Measurements from ENCODE around the gene OSBPL8.
"Not testable (repeated sequence)": the region's sequence is repeated elsewhere in the genome, so short reads cannot be mapped to it uniquely, and the experiment has no call there.

The OSBPL8 gene

DNA sequence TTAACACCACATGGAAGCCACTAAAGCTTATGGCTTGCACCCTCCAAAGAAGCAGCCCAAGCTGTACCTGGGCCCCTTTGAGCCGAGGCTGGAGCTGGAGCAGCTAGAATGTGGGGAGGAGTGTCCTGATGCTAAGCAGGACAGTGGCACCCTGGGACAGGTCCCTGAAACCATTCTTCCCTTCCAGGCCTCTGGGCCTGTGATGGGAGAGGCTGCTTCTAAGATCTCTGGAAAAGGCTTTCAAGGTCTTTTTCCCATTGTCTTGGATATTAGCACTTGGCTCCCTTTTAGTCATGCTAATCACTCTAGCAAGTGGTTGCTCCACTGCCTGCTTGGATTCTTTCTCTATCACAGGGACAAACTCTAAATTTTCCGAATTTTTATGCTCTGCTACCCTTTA is 40.9 kb downstream of the OSBPL8 start:
- H3K14ac ChIP-seq (ENCODE audit: low read length) = no peak overlapping the region
- no peak overlapping the region for H4K91ac ChIP-seq (ENCODE audit: low read depth, low read length, poor library complexity)
- no peak overlapping the region for H2BK12ac ChIP-seq (ENCODE audit: low read length)
- no peak for DNase-seq (ENCODE audit: low spot score)
- H3K36me3 ChIP-seq (replicated peaks in 1 of 2; ENCODE audit: control insufficient read depth in 2 of 2, insufficient read depth in 2 of 2, low read length in 2 of 2) = peaks cover 7 to 16% of the 10 kb centered on the region in 2 donors
- no peak overlapping the region for H3K23ac ChIP-seq (ENCODE audit: low read depth, low read length, poor library complexity)
- no peak overlapping the region for H2AK5ac ChIP-seq (ENCODE audit: low read depth, low read length)
- H3K9ac ChIP-seq (ENCODE audit: low read depth, low read length, poor library complexity) = no peak overlapping the region
- H3K27me3 ChIP-seq (ENCODE audit: control insufficient read depth in 3 of 3, insufficient read depth in 3 of 3, low read depth in 1 of 3, low read length in 3 of 3) = no peaks in the 10 kb centered on the region
- H2BK15ac ChIP-seq (ENCODE audit: low read length) = no peak overlapping the region
- H3K4me3 ChIP-seq (ENCODE audit: low read length in 2 of 2) = no peak overlapping the region
- H3K18ac ChIP-seq (ENCODE audit: low read length) = no peak overlapping the region
- H3K4me1 ChIP-seq (ENCODE audit: control insufficient read depth in 2 of 2, insufficient read depth in 1 of 2, low read depth in 1 of 2, low read length in 2 of 2) = no peaks in the 10 kb centered on the region
- peaks cover 12 to 50% of the 10 kb centered on the region in 2 donors for H3K9me3 ChIP-seq (replicated peaks in 1 of 2; ENCODE audit: control insufficient read depth in 2 of 2, insufficient read depth in 1 of 2, low read depth in 1 of 2, low read length in 2 of 2)
- no peak overlapping the region for H3K27ac ChIP-seq (replicated peaks; ENCODE audit: low read length)
- H2BK5ac ChIP-seq (ENCODE audit: low read length) = no peak overlapping the region
- no CpG with 5 or more reads among the region's 2 CpGs for WGBS, 2 donors (ENCODE audit: extremely low coverage in 2 of 2, insufficient read length in 2 of 2, insufficient replicate concordance in 1 of 2)
- H4K8ac ChIP-seq (ENCODE audit: low read depth, low read length) = no peak overlapping the region
- no peak overlapping the region for H3K4me2 ChIP-seq (ENCODE audit: insufficient read depth, low read length, poor library complexity, severe bottlenecking)
- no peak overlapping the region for H3K4ac ChIP-seq (ENCODE audit: low read length)
- H2AFZ ChIP-seq (ENCODE audit: low read length) = no peak overlapping the region
- H3K79me1 ChIP-seq (ENCODE audit: low read depth, low read length) = peaks cover 4% of the 10 kb centered on the region
- H2BK120ac ChIP-seq (ENCODE audit: low read depth, low read length) = no peak overlapping the region

DNA sequence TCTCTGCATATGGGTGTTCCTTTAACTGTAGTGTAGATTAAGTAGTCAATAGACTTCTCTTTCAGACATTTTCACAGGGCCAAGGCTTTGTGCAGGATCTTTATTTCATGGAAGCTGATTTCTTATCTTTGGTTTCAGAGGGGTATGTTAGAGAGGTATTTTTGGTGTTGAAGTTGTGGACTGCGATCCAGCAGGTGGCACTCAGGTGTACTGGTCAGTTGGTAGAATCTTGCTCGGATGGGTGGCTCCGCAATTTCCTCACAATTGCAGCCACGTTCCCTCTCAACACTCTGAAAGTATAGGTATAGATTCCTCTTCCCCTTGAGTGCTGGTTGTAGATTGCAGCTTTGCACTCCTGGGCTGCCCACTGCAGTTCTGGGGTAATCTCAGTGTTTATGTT is 44.3 kb downstream of the OSBPL8 start:
- WGBS, 2 donors (ENCODE audit: extremely low coverage in 2 of 2, insufficient read length in 2 of 2, insufficient replicate concordance in 1 of 2) = no CpG with 5 or more reads among the region's 4 CpGs
- H3K27ac ChIP-seq (replicated peaks; ENCODE audit: low read length) = no peak overlapping the region

DNA sequence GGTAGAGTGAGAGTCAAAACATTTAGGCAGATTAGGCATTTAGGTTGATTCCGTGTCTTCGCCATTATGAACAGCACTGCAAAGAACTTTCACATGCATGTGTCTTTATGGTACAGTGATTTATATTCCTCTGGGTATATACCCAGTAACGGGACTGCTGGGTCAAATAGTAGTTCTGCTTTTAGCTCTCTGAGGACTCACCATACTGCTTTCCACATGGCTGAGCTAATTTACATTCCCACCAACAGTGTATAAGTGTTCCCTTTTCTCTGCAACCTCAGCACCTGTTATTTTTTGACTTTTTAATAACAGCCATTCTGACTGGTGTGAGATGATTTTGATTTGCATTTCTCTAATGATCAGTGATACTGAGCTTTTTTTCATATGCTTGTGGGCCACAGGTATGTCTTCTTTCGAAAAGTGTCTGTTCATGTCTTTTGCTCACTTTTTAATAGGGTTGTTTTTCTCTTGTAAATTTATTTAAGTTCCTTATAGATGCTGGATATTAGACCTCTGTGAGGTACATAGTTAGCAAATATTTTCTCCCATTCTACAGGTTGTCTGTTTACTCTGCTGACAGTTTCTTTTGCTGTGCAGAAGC is 48.4 kb downstream of the OSBPL8 start:
- no CpG with 5 or more reads among the region's 4 CpGs for WGBS, 2 donors (ENCODE audit: extremely low coverage in 2 of 2, insufficient read length in 2 of 2, insufficient replicate concordance in 1 of 2)

More for the DNA sequence above, 44.3 kb downstream of the OSBPL8 start:
- Histone ChIP-seq H3K36me3 (replicated peaks in 1 of 2; ENCODE audit: control insufficient read depth in 2 of 2, insufficient read depth in 2 of 2, low read length in 2 of 2) (peaks cover 7 to 12% of the 10 kb centered on the region in 2 donors), H3K4ac (ENCODE audit: low read length) (no peak overlapping the region), H3K79me1 (ENCODE audit: low read depth, low read length) (peaks cover 4% of the 10 kb centered on the region), H3K4me2 (ENCODE audit: insufficient read depth, low read length, poor library complexity, severe bottlenecking) (no peak overlapping the region), H2BK5ac (ENCODE audit: low read length) (no peak overlapping the region), H3K27me3 (ENCODE audit: control insufficient read depth in 3 of 3, insufficient read depth in 3 of 3, low read depth in 1 of 3, low read length in 3 of 3) (no peaks in the 10 kb centered on the region), H2AK5ac (ENCODE audit: low read depth, low read length) (no peak overlapping the region), H2BK120ac (ENCODE audit: low read depth, low read length) (no peak overlapping the region), H3K23ac (ENCODE audit: low read depth, low read length, poor library complexity) (no peak overlapping the region), H4K91ac (ENCODE audit: low read depth, low read length, poor library complexity) (no peak overlapping the region), H3K9ac (ENCODE audit: low read depth, low read length, poor library complexity) (no peak overlapping the region), H3K14ac (ENCODE audit: low read length) (no peak overlapping the region), H2BK15ac (ENCODE audit: low read length) (no peak overlapping the region), H3K4me1 (ENCODE audit: control insufficient read depth in 2 of 2, insufficient read depth in 1 of 2, low read depth in 1 of 2, low read length in 2 of 2) (no peaks in the 10 kb centered on the region), H4K8ac (ENCODE audit: low read depth, low read length) (no peak overlapping the region), H3K4me3 (ENCODE audit: low read length in 2 of 2) (no peak overlapping the region), H2AFZ (ENCODE audit: low read length) (no peak overlapping the region), H3K18ac (ENCODE audit: low read length) (no peak overlapping the region), H3K9me3 (replicated peaks in 1 of 2; ENCODE audit: control insufficient read depth in 2 of 2, insufficient read depth in 1 of 2, low read depth in 1 of 2, low read length in 2 of 2) (peaks cover 10 to 36% of the 10 kb centered on the region in 2 donors), H2BK12ac (ENCODE audit: low read length) (no peak overlapping the region)
- no peak for DNase-seq (ENCODE audit: low spot score)

DNA sequence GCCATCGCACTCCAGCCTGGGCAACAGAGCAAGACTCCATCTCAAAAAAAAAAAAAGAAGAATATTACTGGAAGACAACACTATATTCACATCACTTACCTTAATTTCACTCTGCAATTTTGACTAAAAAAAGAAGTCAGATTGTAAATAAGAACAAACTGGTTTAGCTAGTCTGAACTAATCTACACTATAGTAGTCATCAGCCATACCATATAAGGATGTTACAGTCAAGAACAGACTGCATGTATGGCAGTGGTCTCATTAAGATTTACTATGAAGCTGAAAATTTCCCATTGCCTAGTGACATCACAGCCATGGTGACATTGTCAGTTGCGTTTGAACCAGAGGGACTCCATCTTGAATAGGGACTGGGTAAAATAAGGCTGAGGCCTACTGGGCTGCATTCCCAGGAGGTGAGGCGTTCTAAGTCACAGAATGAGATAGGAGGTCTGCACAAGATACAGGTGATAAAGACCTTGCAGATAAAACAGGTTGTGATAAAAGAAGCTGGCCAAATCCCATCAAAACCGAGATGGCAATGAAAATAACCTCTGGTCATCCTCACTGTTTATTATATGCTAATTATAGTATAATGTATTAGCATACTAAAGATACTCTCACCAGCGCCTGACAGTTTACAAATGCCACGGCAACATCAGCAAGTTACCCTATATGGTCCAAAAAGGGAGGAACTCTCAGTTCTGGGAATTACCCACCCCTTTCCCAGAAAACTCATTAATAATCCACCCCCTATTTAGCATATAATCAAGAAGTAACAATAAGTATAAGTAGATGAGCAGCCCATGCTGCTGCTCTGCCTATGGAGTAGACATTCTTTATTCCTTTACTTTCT is 51.2 kb downstream of the OSBPL8 start:
- peaks cover 0 to 7% of the 10 kb centered on the region in 2 donors for H3K9me3 ChIP-seq (replicated peaks in 1 of 2; ENCODE audit: control insufficient read depth in 2 of 2, insufficient read depth in 1 of 2, low read depth in 1 of 2, low read length in 2 of 2)
- H2BK120ac ChIP-seq (ENCODE audit: low read depth, low read length) = no peak overlapping the region
- H4K8ac ChIP-seq (ENCODE audit: low read depth, low read length) = no peak overlapping the region
- H4K91ac ChIP-seq (ENCODE audit: low read depth, low read length, poor library complexity) = no peak overlapping the region
- no peak overlapping the region for H3K23ac ChIP-seq (ENCODE audit: low read depth, low read length, poor library complexity)
- no peak overlapping the region for H3K4me2 ChIP-seq (ENCODE audit: insufficient read depth, low read length, poor library complexity, severe bottlenecking)
- no peaks in the 10 kb centered on the region for H3K79me1 ChIP-seq (ENCODE audit: low read depth, low read length)
- H2AFZ ChIP-seq (ENCODE audit: low read length) = no peak overlapping the region
- no peak overlapping the region for H2BK5ac ChIP-seq (ENCODE audit: low read length)
- H3K4ac ChIP-seq (ENCODE audit: low read length) = no peak overlapping the region
- H3K4me1 ChIP-seq (ENCODE audit: control insufficient read depth in 2 of 2, insufficient read depth in 1 of 2, low read depth in 1 of 2, low read length in 2 of 2) = no peaks in the 10 kb centered on the region
- H3K36me3 ChIP-seq (replicated peaks in 1 of 2; ENCODE audit: control insufficient read depth in 2 of 2, insufficient read depth in 2 of 2, low read length in 2 of 2) = peaks cover 0 to 6% of the 10 kb centered on the region in 2 donors
- DNase-seq (ENCODE audit: low spot score) = no peak
- H2AK5ac ChIP-seq (ENCODE audit: low read depth, low read length) = no peak overlapping the region
- no peak overlapping the region for H3K9ac ChIP-seq (ENCODE audit: low read depth, low read length, poor library complexity)
- no peak overlapping the region for H2BK15ac ChIP-seq (ENCODE audit: low read length)
- no peak overlapping the region for H3K4me3 ChIP-seq (ENCODE audit: low read length in 2 of 2)
- no peak overlapping the region for H3K18ac ChIP-seq (ENCODE audit: low read length)
- H3K27me3 ChIP-seq (ENCODE audit: control insufficient read depth in 3 of 3, insufficient read depth in 3 of 3, low read depth in 1 of 3, low read length in 3 of 3) = no peaks in the 10 kb centered on the region
- H2BK12ac ChIP-seq (ENCODE audit: low read length) = no peak overlapping the region
- WGBS, 2 donors (ENCODE audit: extremely low coverage in 2 of 2, insufficient read length in 2 of 2, insufficient replicate concordance in 1 of 2) = no CpG with 5 or more reads among the region's 6 CpGs
- H3K27ac ChIP-seq (replicated peaks; ENCODE audit: low read length) = no peak overlapping the region
- no peak overlapping the region for H3K14ac ChIP-seq (ENCODE audit: low read length)

More for the DNA sequence above, 48.4 kb downstream of the OSBPL8 start:
- H2BK12ac ChIP-seq (ENCODE audit: low read length); H3K9ac ChIP-seq (ENCODE audit: low read depth, low read length, poor library complexity); H3K4me1 ChIP-seq (ENCODE audit: control insufficient read depth in 2 of 2, insufficient read depth in 1 of 2, low read depth in 1 of 2, low read length in 2 of 2); H3K18ac ChIP-seq (ENCODE audit: low read length); H3K27ac ChIP-seq (replicated peaks; ENCODE audit: low read length); H4K91ac ChIP-seq (ENCODE audit: low read depth, low read length, poor library complexity); H2BK5ac ChIP-seq (ENCODE audit: low read length); H3K4me3 ChIP-seq (ENCODE audit: low read length in 2 of 2); H3K23ac ChIP-seq (ENCODE audit: low read depth, low read length, poor library complexity); H4K8ac ChIP-seq (ENCODE audit: low read depth, low read length); H2BK15ac ChIP-seq (ENCODE audit: low read length); H2AK5ac ChIP-seq (ENCODE audit: low read depth, low read length); H3K79me1 ChIP-seq (ENCODE audit: low read depth, low read length); H3K4me2 ChIP-seq (ENCODE audit: insufficient read depth, low read length, poor library complexity, severe bottlenecking); H3K4ac ChIP-seq (ENCODE audit: low read length); H2AFZ ChIP-seq (ENCODE audit: low read length); H2BK120ac ChIP-seq (ENCODE audit: low read depth, low read length); DNase-seq (ENCODE audit: low spot score); H3K14ac ChIP-seq (ENCODE audit: low read length); H3K27me3 ChIP-seq (ENCODE audit: control insufficient read depth in 3 of 3, insufficient read depth in 3 of 3, low read depth in 1 of 3, low read length in 3 of 3): not testable (repeated sequence)
- Histone ChIP-seq H3K36me3 (replicated peaks in 1 of 2; ENCODE audit: control insufficient read depth in 2 of 2, insufficient read depth in 2 of 2, low read length in 2 of 2) (peaks cover 4 to 12% of the 10 kb centered on the region in 2 donors), H3K9me3 (replicated peaks in 1 of 2; ENCODE audit: control insufficient read depth in 2 of 2, insufficient read depth in 1 of 2, low read depth in 1 of 2, low read length in 2 of 2) (peaks cover 5 to 14% of the 10 kb centered on the region in 2 donors)
